Progenitor cell of endocrine pancreas (in vitro differentiated cells): ENCODE measurements around the gene IL5RA. TPM values are rescaled to one million over a fixed set of nuclear protein-coding genes. Genes with fewer than 3 reads are reported as not detected.

Experiments used
- DNase-seq: peaks from one replicate; pipeline ENCODE4 v3.0.0; 2021; ENCODE audit warnings: low spot score; ENCODE audit not compliant: unreplicated experiment
- H3K27ac Mint-ChIP-seq: 2 replicates; pipeline ENCODE4 v1.8.0; 2021; ENCODE audit warnings: mild to moderate bottlenecking, moderate library complexity, mixed read lengths
- H3K27me3 Mint-ChIP-seq: 2 replicates; pipeline ENCODE4 v1.8.0; 2021; ENCODE audit warnings: mixed read lengths
- H3K36me3 Mint-ChIP-seq: 2 replicates; pipeline ENCODE4 v1.8.0; 2022; ENCODE audit warnings: mixed read lengths; ENCODE audit not compliant: insufficient read depth
- H3K4me1 Mint-ChIP-seq: 2 replicates; pipeline ENCODE4 v1.8.0; 2021; ENCODE audit warnings: low read depth, mixed read lengths
- H3K4me3 Mint-ChIP-seq: 2 replicates; pipeline ENCODE4 v1.8.0; 2021; ENCODE audit warnings: low read depth, mild to moderate bottlenecking, moderate library complexity, mixed read lengths
- H3K9me3 Mint-ChIP-seq: 2 replicates; pipeline ENCODE4 v1.8.0; 2021; ENCODE audit warnings: low read depth, mixed read lengths
- CTCF ChIP-seq: fragments of 200-600 bp; sonication (generic); IDR thresholded peaks from one replicate; pipeline ENCODE4 v1.5.0; 2021; ENCODE audit warnings: antibody characterized with exemption, mild to moderate bottlenecking; ENCODE audit not compliant: unreplicated experiment
- long read RNA-seq: library from polyadenylated mRNA; unstranded; transcript quantifications from one replicate; pipeline ENCODE4 v2.0.0, GENCODE V29; 2020
- total RNA-seq: library from RNA; stranded (reverse); gene quantifications from 2 replicates; pipeline ENCODE4 v1.2.1, GENCODE V29; 2021

IL5RA gene
- 0.11 TPM in 1 of 2 replicates, not detected in the other for total RNA-seq
- long read RNA-seq, result 0 reads

- H3K4me1 Mint-ChIP-seq, result peaks cover 10% of the 10 kb centered on the region
- no peak for DNase-seq
- no peaks in the 10 kb centered on the region for H3K9me3 Mint-ChIP-seq
- H3K4me3 Mint-ChIP-seq, result no peak within 1 kb of the TSS
- peaks cover 14% of the 10 kb centered on the region for H3K27me3 Mint-ChIP-seq
- no peak within 1 kb of the TSS for H3K27ac Mint-ChIP-seq
- no peaks in the 10 kb centered on the region for H3K36me3 Mint-ChIP-seq
- TF ChIP-seq CTCF, result no peak
Measured at GRCh38 chr3:3110299-3110630, at the start of gene IL5RA. TSS of gene IL5RA (minus strand) at chr3:3110374. CDS start at chr3:3104984, 5,390 bp downstream.

GRCh38 chr3:3157484-3157883 lies 47.3 kb upstream of the IL5RA start:
- Mint-ChIP-seq H3K27me3 (no peaks in the 10 kb centered on the region), H3K9me3 (no peaks in the 10 kb centered on the region), H3K27ac (no peak overlapping the region), H3K4me3 (no peak overlapping the region), H3K4me1 (no peaks in the 10 kb centered on the region), H3K36me3 (peaks cover 16% of the 10 kb centered on the region)
- DNase-seq, result no peak
- TF ChIP-seq CTCF, result no peak

GRCh38 chr3:3154879-3155610 lies 44.9 kb upstream of the IL5RA start:
- H3K4me3 Mint-ChIP-seq, result no peak overlapping the region
- H3K4me1 Mint-ChIP-seq, result no peaks in the 10 kb centered on the region
- no peak for TF ChIP-seq CTCF
- peaks cover 12% of the 10 kb centered on the region for H3K36me3 Mint-ChIP-seq
- DNase-seq, result no peak
- no peak overlapping the region for H3K27ac Mint-ChIP-seq
- H3K9me3 Mint-ChIP-seq, result no peaks in the 10 kb centered on the region
- H3K27me3 Mint-ChIP-seq, result no peaks in the 10 kb centered on the region

GRCh38 chr3:3151513-3151912 lies 41.3 kb upstream of the IL5RA start:
- Mint-ChIP-seq H3K27me3 (no peaks in the 10 kb centered on the region), H3K36me3 (peaks cover 10% of the 10 kb centered on the region), H3K9me3 (no peaks in the 10 kb centered on the region), H3K27ac (no peak overlapping the region), H3K4me3 (no peak overlapping the region), H3K4me1 (no peaks in the 10 kb centered on the region)
- no peak for TF ChIP-seq CTCF
- no peak for DNase-seq

- no peak for DNase-seq
- Mint-ChIP-seq H3K27me3 (no peaks in the 10 kb centered on the region), H3K36me3 (peaks cover 21% of the 10 kb centered on the region), H3K27ac (no peak overlapping the region), H3K4me3 (no peak overlapping the region), H3K9me3 (no peaks in the 10 kb centered on the region), H3K4me1 (no peaks in the 10 kb centered on the region)
- TF ChIP-seq CTCF, result no peak
Measured at GRCh38 chr3:3149560-3149959, 39.4 kb upstream of the IL5RA start.
